Osteoblast (primary cell): ENCODE measurements around the gene CACNA1I. TPM values are rescaled to one million over a fixed set of nuclear protein-coding genes. Genes with fewer than 3 reads are reported as not detected.

ENCODE experiments used
- DNase-seq: peaks from one replicate; pipeline ENCODE4 v3.0.0; 2011; ENCODE audit warnings: low spot score, mixed read lengths; ENCODE audit not compliant: insufficient read length; ENCODE audit errors: missing footprints
- H2AFZ ChIP-seq: 2 replicates; pipeline ENCODE4 v1.6.0; 2011; ENCODE audit warnings: mild to moderate bottlenecking, low read length
- H3K27ac ChIP-seq: 2 replicates; pipeline ENCODE4 v1.5.1; 2011; ENCODE audit warnings: mild to moderate bottlenecking, low read depth, low read length, moderate library complexity
- H3K27me3 ChIP-seq: 2 replicates; pipeline ENCODE4 v1.6.0; 2012; ENCODE audit warnings: mild to moderate bottlenecking, control low read depth, inconsistent platforms, low read length, moderate library complexity; ENCODE audit not compliant: insufficient read depth
- H3K36me3 ChIP-seq: 2 replicates; pipeline ENCODE4 v1.5.1; 2011; ENCODE audit warnings: mild to moderate bottlenecking, low read length, control low read depth, moderate library complexity; ENCODE audit not compliant: insufficient read depth
- H3K4me1 ChIP-seq: 2 replicates; pipeline ENCODE4 v1.5.1; 2011; ENCODE audit warnings: mild to moderate bottlenecking, low read length, control low read depth, moderate library complexity; ENCODE audit not compliant: insufficient read depth
- H3K4me2 ChIP-seq: 2 replicates; pipeline ENCODE4 v1.6.0; 2011; ENCODE audit warnings: mild to moderate bottlenecking, low read length; ENCODE audit not compliant: insufficient read depth
- H3K4me3 ChIP-seq: fragments of 200-600 bp; sonication (generic); 3 replicates; pipeline ENCODE4 v1.5.1; 2012; ENCODE audit warnings: mild to moderate bottlenecking, low read length, inconsistent platforms; ENCODE audit not compliant: insufficient read depth
- H3K79me2 ChIP-seq: 2 replicates; pipeline ENCODE4 v1.6.0; 2012; ENCODE audit warnings: mild to moderate bottlenecking, low read length, control low read depth, inconsistent platforms; ENCODE audit not compliant: insufficient read depth
- H3K9me3 ChIP-seq: 2 replicates; pipeline ENCODE4 v1.5.1; 2011; ENCODE audit warnings: low read depth, low read length, control low read depth
- H4K20me1 ChIP-seq: 2 replicates; pipeline ENCODE4 v1.6.0; 2012; ENCODE audit warnings: mild to moderate bottlenecking, low read length, control low read depth; ENCODE audit not compliant: insufficient read depth
- total RNA-seq: library from RNA; depleted of rRNA; stranded (reverse); fragments of >200 nt; gene quantifications from 2 replicates; pipeline ENCODE4 v1.2.3, GENCODE V29; 2012
- TF ChIP-seq, protein P1 (sequence below): IDR thresholded peaks from 2 replicates; pipeline ENCODE4 v1.5.1; 2011; ENCODE audit warnings: mild to moderate bottlenecking, low read depth, low read length, moderate library complexity; ENCODE audit errors: extremely low read depth

The CACNA1I gene
- total RNA-seq, 1 donor: under 0.01 TPM

DNA sequence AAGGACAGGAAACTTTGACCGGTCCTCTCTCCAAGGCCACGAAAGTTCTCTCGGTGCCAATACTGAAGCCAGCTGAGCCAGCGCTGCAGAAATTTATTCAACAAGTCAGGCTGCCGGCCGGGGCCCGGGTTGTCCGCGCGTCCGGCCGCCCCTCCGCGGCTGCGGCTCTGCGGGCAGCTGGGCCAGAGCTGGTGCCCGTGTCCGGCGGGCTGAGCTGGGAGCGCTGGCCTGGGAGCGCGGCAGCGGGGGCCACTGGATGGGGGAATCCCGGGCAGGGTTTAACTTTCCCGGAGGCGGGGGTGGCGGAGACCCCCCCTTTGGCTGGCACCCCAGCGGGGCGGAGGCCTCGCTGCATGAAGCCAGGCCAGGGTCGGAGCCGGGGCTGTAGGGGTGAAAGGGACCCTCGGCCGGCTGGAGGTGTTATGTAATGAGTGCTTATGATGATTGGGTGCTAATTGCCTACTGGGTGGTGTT is 12.3 kb upstream of the CACNA1I start:
- DNase-seq: no peak
- Histone ChIP-seq H3K36me3 (no peaks in the 10 kb centered on the region), H3K27me3 (peaks cover 39% of the 10 kb centered on the region)

DNA sequence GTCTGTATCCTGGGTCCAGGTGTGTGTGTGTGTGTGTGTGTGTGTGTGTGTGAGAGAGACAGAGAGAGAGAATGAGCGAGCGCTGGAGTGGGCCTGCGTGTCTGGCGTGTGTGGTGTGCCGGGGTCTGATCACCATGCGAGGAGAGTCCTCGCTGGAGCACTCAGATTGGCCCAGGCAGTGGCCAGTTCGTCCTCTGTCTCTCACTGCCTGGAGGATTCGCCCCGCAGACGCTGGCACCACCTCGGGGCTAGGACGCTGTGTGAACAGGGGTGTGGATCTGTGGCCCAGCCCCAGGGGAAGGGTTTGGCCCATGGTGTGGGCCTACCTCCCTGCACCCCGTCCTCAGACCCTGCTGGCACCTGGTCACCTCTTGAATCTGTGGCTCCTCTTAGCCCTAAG is 11.6 kb upstream of the CACNA1I start:
- H3K9me3 ChIP-seq: no peaks in the 10 kb centered on the region
- H3K36me3 ChIP-seq: no peaks in the 10 kb centered on the region
- no peak overlapping the region for H3K27ac ChIP-seq
- TF ChIP-seq, protein P1, sequence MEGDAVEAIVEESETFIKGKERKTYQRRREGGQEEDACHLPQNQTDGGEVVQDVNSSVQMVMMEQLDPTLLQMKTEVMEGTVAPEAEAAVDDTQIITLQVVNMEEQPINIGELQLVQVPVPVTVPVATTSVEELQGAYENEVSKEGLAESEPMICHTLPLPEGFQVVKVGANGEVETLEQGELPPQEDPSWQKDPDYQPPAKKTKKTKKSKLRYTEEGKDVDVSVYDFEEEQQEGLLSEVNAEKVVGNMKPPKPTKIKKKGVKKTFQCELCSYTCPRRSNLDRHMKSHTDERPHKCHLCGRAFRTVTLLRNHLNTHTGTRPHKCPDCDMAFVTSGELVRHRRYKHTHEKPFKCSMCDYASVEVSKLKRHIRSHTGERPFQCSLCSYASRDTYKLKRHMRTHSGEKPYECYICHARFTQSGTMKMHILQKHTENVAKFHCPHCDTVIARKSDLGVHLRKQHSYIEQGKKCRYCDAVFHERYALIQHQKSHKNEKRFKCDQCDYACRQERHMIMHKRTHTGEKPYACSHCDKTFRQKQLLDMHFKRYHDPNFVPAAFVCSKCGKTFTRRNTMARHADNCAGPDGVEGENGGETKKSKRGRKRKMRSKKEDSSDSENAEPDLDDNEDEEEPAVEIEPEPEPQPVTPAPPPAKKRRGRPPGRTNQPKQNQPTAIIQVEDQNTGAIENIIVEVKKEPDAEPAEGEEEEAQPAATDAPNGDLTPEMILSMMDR: no peak
- H3K4me1 ChIP-seq: no peaks in the 10 kb centered on the region
- H3K4me3 ChIP-seq: no peak overlapping the region
- DNase-seq: no peak
- H3K4me2 ChIP-seq: no peak overlapping the region
- H2AFZ ChIP-seq: no peak overlapping the region
- no peaks in the 10 kb centered on the region for H4K20me1 ChIP-seq
- peaks cover 39% of the 10 kb centered on the region for H3K27me3 ChIP-seq
- H3K79me2 ChIP-seq: no peaks in the 10 kb centered on the region

More for the DNA sequence above, 12.3 kb upstream of the CACNA1I start:
- TF ChIP-seq, protein P1: no peak
- Histone ChIP-seq H3K79me2 (no peaks in the 10 kb centered on the region), H3K4me1 (no peaks in the 10 kb centered on the region), H2AFZ (no peak overlapping the region), H4K20me1 (no peaks in the 10 kb centered on the region), H3K9me3 (no peaks in the 10 kb centered on the region), H3K4me2 (no peak overlapping the region), H3K4me3 (no peak overlapping the region), H3K27ac (no peak overlapping the region)

DNA sequence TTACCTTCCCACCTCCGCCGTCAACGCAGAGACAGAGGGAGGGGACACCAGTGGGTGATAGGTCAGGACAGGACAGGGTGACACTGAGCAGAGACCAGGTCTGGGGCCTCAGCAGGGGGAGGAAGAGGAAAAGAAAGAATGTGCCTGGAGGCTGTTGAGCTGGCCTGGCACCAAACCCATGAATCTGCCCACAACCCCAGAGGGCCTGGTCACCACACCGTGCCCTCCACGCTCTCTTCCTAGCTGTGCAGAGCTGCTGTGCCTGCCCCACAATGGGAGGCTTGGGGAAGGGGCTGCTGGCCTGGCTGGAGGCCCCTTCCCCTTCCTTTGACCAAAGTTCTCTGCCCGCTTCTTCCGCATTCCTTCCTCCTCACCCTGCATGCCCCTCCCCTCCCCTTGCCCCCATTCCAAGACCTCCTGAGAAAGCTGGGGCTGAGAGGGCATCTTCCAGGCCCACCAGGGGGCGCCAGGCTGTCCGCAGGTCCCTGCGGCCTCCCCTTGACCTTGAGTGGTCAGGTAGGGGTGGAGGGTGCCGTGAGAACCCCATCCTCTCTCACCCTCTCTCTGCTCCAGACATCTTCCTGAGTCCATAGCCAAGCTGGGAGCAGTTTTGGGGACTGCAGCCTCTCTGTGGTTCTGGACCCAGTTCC is 11.0 kb upstream of the CACNA1I start:
- no peak overlapping the region for H3K4me2 ChIP-seq
- H3K27me3 ChIP-seq: peaks cover 39% of the 10 kb centered on the region
- H3K4me3 ChIP-seq: no peak overlapping the region
- H4K20me1 ChIP-seq: no peaks in the 10 kb centered on the region
- no peak for DNase-seq
- H3K79me2 ChIP-seq: no peaks in the 10 kb centered on the region
- H3K36me3 ChIP-seq: no peaks in the 10 kb centered on the region
- no peaks in the 10 kb centered on the region for H3K4me1 ChIP-seq
- no peak overlapping the region for H2AFZ ChIP-seq
- TF ChIP-seq, protein P1: peak; percentile 34
- no peaks in the 10 kb centered on the region for H3K9me3 ChIP-seq
- no peak overlapping the region for H3K27ac ChIP-seq

DNA sequence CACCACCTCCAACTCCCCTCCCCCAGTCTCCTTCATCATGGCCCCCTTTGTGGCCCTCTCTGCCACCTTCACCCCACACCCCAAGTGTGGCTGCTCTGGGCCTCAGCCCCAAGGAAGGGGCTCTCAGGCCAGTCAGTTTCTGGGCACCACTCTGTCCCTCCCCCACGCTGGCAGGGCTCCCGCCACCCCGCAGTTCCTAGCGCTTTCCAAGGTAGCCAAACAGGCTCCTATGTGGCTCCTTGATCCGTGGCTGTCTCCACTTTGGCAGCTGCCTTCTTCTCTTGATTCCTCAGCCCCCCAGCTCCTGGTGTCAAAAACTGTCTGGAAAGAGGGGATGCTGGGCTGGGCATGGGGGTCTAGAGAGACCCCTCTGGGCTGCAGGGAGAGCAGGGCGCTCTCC is 10.4 kb upstream of the CACNA1I start:
- TF ChIP-seq, protein P1: no peak
- H3K4me2 ChIP-seq: no peak overlapping the region
- no peak overlapping the region for H3K27ac ChIP-seq
- H3K79me2 ChIP-seq: no peaks in the 10 kb centered on the region
- no peaks in the 10 kb centered on the region for H4K20me1 ChIP-seq
- no peaks in the 10 kb centered on the region for H3K36me3 ChIP-seq
- H3K4me3 ChIP-seq: no peak overlapping the region
- H3K4me1 ChIP-seq: no peaks in the 10 kb centered on the region
- no peaks in the 10 kb centered on the region for H3K9me3 ChIP-seq
- H3K27me3 ChIP-seq: peaks cover 39% of the 10 kb centered on the region
- no peak overlapping the region for H2AFZ ChIP-seq
- peak; percentile 86 for DNase-seq
